ENCODE measurements around the gene ZNF222. TPM values are rescaled to one million over a fixed set of nuclear protein-coding genes. Genes with fewer than 3 reads are reported as not detected.

ZNF222 gene
- total RNA-seq, 2 experiments from 2014 or later: 2.8 to 3.7 TPM

GRCh38 chr19:44069415-44069814 is 44.2 kb downstream of the ZNF222 start:
- Mint-ChIP-seq H3K27ac (no peak overlapping the region), H3K4me3 (no peak overlapping the region), H3K27me3 (no peaks in the 10 kb centered on the region), H3K9me3 (peaks cover 52% of the 10 kb centered on the region), H3K36me3 (ENCODE audit: low read depth) (peaks cover 26% of the 10 kb centered on the region), H3K4me1 (peaks cover 24% of the 10 kb centered on the region)
- DNase-seq: no peak
- POLR2A ChIA-PET: no interaction called here
- CTCF ChIA-PET: interaction anchor here (0.6 kb wide), 1 partner anchor 304 kb away, joined by 3 read pairs; no protein-coding TSS in a partner anchor

- Mint-ChIP-seq H3K9me3 (peaks cover 40% of the 10 kb centered on the region), H3K27me3 (no peaks in the 10 kb centered on the region), H3K36me3 (ENCODE audit: low read depth) (peaks cover 26% of the 10 kb centered on the region), H3K4me3 (peak within 1 kb of the TSS; percentile 79), H3K4me1 (peaks cover 24% of the 10 kb centered on the region), H3K27ac (peak within 1 kb of the TSS; percentile 79)
- ChIA-PET CTCF (interaction anchor here (0.6 to 1.5 kb wide), 3 partner anchors 19 to 404 kb away, joined by 3 read pairs; partner anchors contain the start of gene ZNF224), POLR2A (no interaction called here)
- DNase-seq: peak; percentile 84
These were observed 46.8 kb downstream of the ZNF222 start, which contains the start of gene ZNF284 for GRCh38 chr19:44071824-44072542. Gene ZNF284 (plus strand): TSS chr19:44072159. CDS start chr19:44076390, 4,231 bp downstream.

DNA sequence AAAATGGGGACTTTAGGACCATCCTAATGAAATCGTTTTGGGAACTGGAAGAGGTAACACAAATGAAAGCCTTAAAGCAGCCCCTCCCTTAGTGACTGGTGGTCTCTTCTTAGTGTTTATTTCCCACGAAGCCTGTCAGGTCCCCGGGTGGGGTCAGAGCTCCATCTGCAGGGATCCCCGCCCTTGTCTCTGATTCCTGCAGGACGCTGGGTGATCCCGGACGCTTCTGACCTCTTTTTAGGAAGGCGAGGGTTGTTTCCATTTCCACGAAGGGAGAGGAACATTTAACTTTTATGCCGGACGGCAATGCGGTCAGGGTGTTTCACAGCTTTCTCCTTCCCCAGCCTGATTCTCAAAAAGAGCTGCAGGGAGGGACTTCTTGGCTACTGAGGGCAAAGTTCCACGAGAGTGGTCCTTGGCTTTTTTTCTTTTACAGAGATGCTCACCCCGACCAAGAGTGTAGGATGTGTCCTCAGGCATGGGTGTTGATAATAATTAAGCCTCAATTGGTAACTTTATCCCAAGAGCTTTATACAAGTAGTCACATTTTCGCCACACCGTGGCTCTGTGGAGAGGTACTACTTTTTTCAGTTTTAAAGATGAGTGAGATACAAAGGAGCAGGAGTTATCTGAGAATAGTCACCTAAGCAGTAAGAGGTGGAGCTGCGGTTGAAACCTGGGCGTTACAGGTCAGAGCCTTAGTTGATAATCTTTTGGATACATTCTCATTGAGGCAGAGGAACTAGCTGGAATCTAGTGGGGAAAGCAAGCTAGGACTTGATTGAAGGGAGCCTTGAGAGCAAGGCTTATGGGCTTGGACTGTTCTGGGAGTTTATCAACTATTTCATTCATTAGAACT is 47.6 kb downstream of the ZNF222 start:
- CTCF ChIA-PET: interaction anchor here (0.6 to 1.5 kb wide), 4 partner anchors 18 to 21 kb away, joined by 3 to 4 read pairs (median 3); partner anchors contain the start of gene ZNF224
- peaks cover 36% of the 10 kb centered on the region for H3K9me3 Mint-ChIP-seq

DNA sequence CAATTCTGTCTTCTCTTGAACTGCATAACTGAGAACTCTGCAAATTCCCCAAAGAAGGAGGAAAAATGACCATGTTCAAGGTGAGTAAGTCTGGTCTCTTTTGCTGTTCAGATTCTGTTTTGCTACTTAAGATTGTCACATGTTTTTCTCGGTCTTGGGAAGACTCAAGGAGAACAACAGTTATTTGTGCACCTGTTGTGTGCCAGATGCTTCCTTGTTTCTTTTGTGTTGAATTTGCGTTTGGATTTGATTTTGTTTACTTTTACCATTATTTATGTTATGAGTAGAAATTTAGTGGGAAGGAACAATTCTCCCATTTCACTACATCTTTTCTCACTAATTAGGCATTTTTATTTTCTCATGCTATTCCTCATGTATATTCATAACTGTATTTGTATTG is 51.1 kb downstream of the ZNF222 start:
- no peak overlapping the region for H3K4me3 Mint-ChIP-seq
- CTCF ChIA-PET: no interaction called here
- no peak for DNase-seq
- peaks cover 24% of the 10 kb centered on the region for H3K36me3 Mint-ChIP-seq (ENCODE audit: low read depth)
- no peak overlapping the region for H3K27ac Mint-ChIP-seq
- peaks cover 18% of the 10 kb centered on the region for H3K4me1 Mint-ChIP-seq
- POLR2A ChIA-PET: no interaction called here
- H3K27me3 Mint-ChIP-seq: no peaks in the 10 kb centered on the region
- peaks cover 18% of the 10 kb centered on the region for H3K9me3 Mint-ChIP-seq

More for the DNA sequence above, 47.6 kb downstream of the ZNF222 start:
- Mint-ChIP-seq H3K36me3 (ENCODE audit: low read depth) (peaks cover 28% of the 10 kb centered on the region), H3K27me3 (no peaks in the 10 kb centered on the region), H3K4me3 (peak overlapping the region; percentile 79), H3K4me1 (peaks cover 24% of the 10 kb centered on the region), H3K27ac (peak overlapping the region; percentile 79)
- DNase-seq: no peak
- POLR2A ChIA-PET: no interaction called here

Other genes starting within 250 kb of the ZNF222 start
- gene KCNN4, start 244.4 kb upstream of the ZNF222 start, total RNA-seq: 10 to 100 TPM; 31.9 to 34.5 TPM
- under 1 TPM; 0.62 to 0.79 TPM for gene LYPD5, start 222.9 kb upstream of the ZNF222 start, total RNA-seq
- gene ZNF283, start 198.1 kb upstream of the ZNF222 start, total RNA-seq: 1 to 10 TPM; 6.1 to 7.4 TPM
- 1 to 10 TPM in 1 of 2 experiments, under 1 TPM in 1; 0.98 to 1.3 TPM for gene ZNF404, start 141.4 kb upstream of the ZNF222 start, total RNA-seq
- 10 to 100 TPM; 17.0 to 17.1 TPM for gene ZNF45, start 90.1 kb upstream of the ZNF222 start, total RNA-seq
- gene ZNF221, start 74.2 kb upstream of the ZNF222 start, total RNA-seq: 1 to 10 TPM in 1 of 2 experiments, under 1 TPM in 1; 0.99 to 1.0 TPM
- 1 to 10 TPM; 6.3 to 6.6 TPM for gene ZNF155, start 41.2 kb upstream of the ZNF222 start, total RNA-seq
- gene ZNF230, start 22.4 kb upstream of the ZNF222 start, total RNA-seq: 1 to 10 TPM; 4.5 to 5.5 TPM
- under 1 TPM in 1 of 2 experiments, not detected in 1; 0.25 TPM for gene ZNF223, start 26.7 kb downstream of the ZNF222 start, total RNA-seq
- 1 to 10 TPM; 2.1 to 2.2 TPM for gene ZNF284, start 46.8 kb downstream of the ZNF222 start, total RNA-seq
- 10 to 100 TPM; 33.4 to 36.5 TPM for gene ZNF224, start 69.0 kb downstream of the ZNF222 start, total RNA-seq
- gene ZNF225, start 88.0 kb downstream of the ZNF222 start, total RNA-seq: 1 to 10 TPM; 2.4 to 3.7 TPM
- gene ZNF234, start 116.2 kb downstream of the ZNF222 start, total RNA-seq: 10 to 100 TPM; 12.1 to 12.9 TPM
- gene ZNF226, start 139.7 kb downstream of the ZNF222 start, total RNA-seq: 10 to 100 TPM; 18.4 to 20.4 TPM
- gene ZNF227, start 187.2 kb downstream of the ZNF222 start, total RNA-seq: 10 to 100 TPM; 29.8 to 30.7 TPM
- under 1 TPM; 0.69 to 0.85 TPM for gene ZNF233, start 234.5 kb downstream of the ZNF222 start, total RNA-seq